Lower leg skin (tissue), 3 donors: ENCODE results near the gene PTDSS2.

Experiments
- CTCF ChIP-seq, 3 donors: fragments of 450-650 bp; IDR thresholded peaks; one replicate each; pipeline ENCODE4 v1.5.1; 2016; ENCODE audit warnings: antibody characterized with exemption in 3 of 3, mild to moderate bottlenecking in 3 of 3, moderate library complexity in 2 of 3
- POLR2A ChIP-seq, 2 donors: fragments of 450-650 bp; IDR thresholded peaks; one replicate each; pipeline ENCODE4 v1.6.1; 2016 to 2017; ENCODE audit warnings: antibody characterized with exemption in 2 of 2, mild to moderate bottlenecking in 1 of 2, moderate library complexity in 1 of 2

DNA sequence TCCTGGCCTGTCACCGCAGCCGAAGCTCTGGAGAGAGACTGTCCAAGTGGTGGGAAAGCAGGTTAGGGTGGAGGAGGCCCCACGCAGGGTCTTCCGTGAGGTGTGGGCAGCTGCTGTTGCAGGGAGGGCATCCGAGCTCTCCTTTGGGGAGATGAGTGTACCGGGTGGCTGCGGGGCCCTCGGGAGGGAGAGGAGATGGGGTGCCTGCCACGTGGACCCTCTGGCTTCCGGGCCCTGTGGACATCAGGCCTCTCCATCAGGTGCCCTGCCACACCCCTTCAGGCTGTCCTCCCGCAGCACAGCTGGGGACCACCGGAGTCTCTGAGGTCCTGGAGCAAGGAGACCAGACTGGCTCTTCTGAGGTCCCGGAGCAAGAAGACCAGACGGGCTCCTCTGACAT is 1.7 kb downstream of the PTDSS2 start:
- TF ChIP-seq CTCF (IDR thresholded peaks at IDR 0.05), result no peak
- TF ChIP-seq POLR2A (IDR thresholded peaks at IDR 0.05), result no peak
